Gastrocnemius medialis (tissue), 4 donors: ENCODE data around the gene SMIM33.
"Not testable (repeated sequence)": the region's sequence is repeated elsewhere in the genome, so short reads cannot be mapped to it uniquely, and the experiment has no call there.

Experiments used
- CTCF ChIP-seq, 5 experiments: fragments of 450-650 bp in 3 of 5; fragments of 200-600 bp in 2 of 5; sonication (generic) in 2 of 5; IDR thresholded peaks in 4 of 5; conservative IDR thresholded peaks in 1 of 5; 1 replicate in 4 of 5; 2 replicates in 1 of 5; pipeline ENCODE4 v1.5.1; 2016 to 2019; ENCODE audit warnings: antibody characterized with exemption in 5 of 5, mild to moderate bottlenecking in 3 of 5, moderate library complexity in 3 of 5
- POLR2A ChIP-seq, 2 donors: fragments of 450-650 bp; IDR thresholded peaks; one replicate each; pipeline ENCODE4 v1.6.1; 2017; ENCODE audit warnings: antibody characterized with exemption in 2 of 2, mild to moderate bottlenecking in 2 of 2, moderate library complexity in 2 of 2

- not testable (repeated sequence) for TF ChIP-seq CTCF (IDR thresholded peaks at IDR 0.05 in 4 of 5, conservative IDR thresholded peaks at IDR 0.05 in 1 of 5); POLR2A (IDR thresholded peaks at IDR 0.05)
Observed at GRCh38 chr5:139479729-139480128, 8.9 kb downstream of the SMIM33 start.
